Measurements from ENCODE around the gene RUNDC3A. TPM values are rescaled to one million over a fixed set of nuclear protein-coding genes. Genes with fewer than 3 reads are reported as not detected.

RUNDC3A gene
- total and polyA plus RNA-seq, 2 of the 8 experiments (the other 6 are each of a cell fraction or from before 2014, with no cell fraction given), result 6.4 to 13.8 TPM

DNA sequence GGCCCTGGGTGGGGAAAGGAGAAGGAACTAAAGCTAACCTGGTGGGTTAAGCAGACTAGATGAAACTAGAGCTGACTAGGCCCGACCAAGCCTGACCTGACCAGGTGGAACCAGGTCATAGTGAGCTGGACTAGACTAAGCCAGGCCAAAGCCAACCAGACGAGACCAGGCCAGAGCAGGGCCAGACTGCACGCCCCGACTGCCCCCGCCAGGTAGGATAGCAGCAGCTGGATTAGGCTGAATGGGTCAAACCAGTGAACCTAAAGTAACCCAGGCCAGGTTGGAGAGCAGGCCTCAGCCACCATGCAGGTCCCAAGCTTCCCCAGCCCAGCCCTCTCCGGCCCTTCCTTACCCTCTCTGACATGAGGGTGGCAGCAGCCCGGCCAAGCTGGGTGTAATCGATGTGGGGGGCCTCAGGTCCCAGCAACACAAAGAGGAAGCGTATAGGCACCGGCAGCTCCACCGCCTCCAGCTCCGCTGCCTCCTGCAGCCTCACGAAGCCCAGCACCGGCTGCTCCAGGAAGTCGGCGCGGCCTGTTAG is 49.5 kb upstream of the RUNDC3A start:
- no peak overlapping the region for H4K8ac ChIP-seq (ENCODE audit: extremely low read depth, insufficient read depth, low read length)
- 87% methylated on average over 17 of the region's 17 CpGs; no CpG with 5 or more reads in 1 of the 2 experiments for WGBS, 2 experiments (ENCODE audit: extremely low coverage in 1 of 2, insufficient coverage in 1 of 2, insufficient read length in 1 of 2, insufficient replicate concordance in 2 of 2, low coverage in 1 of 2, low lambda C conversion rate in 2 of 2, missing lambda C conversion rate in 1 of 2)
- H3K9ac ChIP-seq (replicated peaks in 1 of 4; ENCODE audit: extremely low read depth in 1 of 4, low read depth in 3 of 4, low read length in 3 of 4), result no peak overlapping the region
- no peak overlapping the region for H2BK20ac ChIP-seq (ENCODE audit: low read length)
- peaks cover 0 to 2% (median 0%) of the 10 kb centered on the region in 4 experiments; a peak in 1 of 7 replicates for H3K4me1 ChIP-seq (replicated peaks in 1 of 4; ENCODE audit: control insufficient read depth in 3 of 4, insufficient read depth in 4 of 4, low read length in 3 of 4)
- no peak overlapping the region for H3K56ac ChIP-seq (replicated peaks; ENCODE audit: insufficient read length, low read depth, low read length)
- peaks cover 4% of the 10 kb centered on the region; the same call in 1 of the 2 replicates for H3K23me2 ChIP-seq (ENCODE audit: low read depth, low read length)
- no peak overlapping the region for H3K4me2 ChIP-seq (ENCODE audit: insufficient read depth in 1 of 2, low read depth in 2 of 2, low read length in 2 of 2)
- H2BK12ac ChIP-seq (ENCODE audit: low read depth, low read length), result 0 out of 2 replicates have a peak overlapping the region, but pooled peaks have one; percentile 9
- H3K4me3 ChIP-seq (ENCODE audit: extremely low read depth in 1 of 4, insufficient read depth in 2 of 4, low read depth in 3 of 4, low read length in 4 of 4), result no peak overlapping the region
- H2AK5ac ChIP-seq (ENCODE audit: low read depth, low read length), result no peak overlapping the region
- peak overlapping the region; percentile 18; the same call in 1 of the 2 replicates for H2BK15ac ChIP-seq (ENCODE audit: low read length)
- H4K91ac ChIP-seq (replicated peaks; ENCODE audit: insufficient read length, low read length), result no peak overlapping the region
- H2BK5ac ChIP-seq (ENCODE audit: low read depth, low read length), result no peak overlapping the region; the same call in none of the 2 replicates
- no peak for TF ChIP-seq TEAD4 (IDR thresholded peaks at IDR 0.05; ENCODE audit: low read depth, low read length)
- no peak for TF ChIP-seq SP2 (IDR thresholded peaks at IDR 0.05; ENCODE audit: low read length)
- no peak for TF ChIP-seq BRCA1 (IDR thresholded peaks at IDR 0.05; ENCODE audit: low read depth, low read length)
- no peak for TF ChIP-seq CHD2 (IDR thresholded peaks at IDR 0.05; ENCODE audit: low read length)
- no peak for TF ChIP-seq SUZ12 (IDR thresholded peaks at IDR 0.05; ENCODE audit: low read length)
- TF ChIP-seq SIN3A (conservative IDR thresholded peaks at IDR 0.05 in 1 of 2, IDR thresholded peaks at IDR 0.05 in 1 of 2; ENCODE audit: low read depth in 1 of 2, low read length in 2 of 2), result no peak
- no peak for TF ChIP-seq TAF7 (optimal IDR thresholded peaks at IDR 0.05; ENCODE audit: borderline replicate concordance, low read depth, low read length)
- no peak for TF ChIP-seq EGR1 (IDR thresholded peaks at IDR 0.05; ENCODE audit: borderline replicate concordance, low read depth, low read length)
- TF ChIP-seq CHD1 (IDR thresholded peaks at IDR 0.05; ENCODE audit: low read depth, low read length), result no peak
- no peaks in the 10 kb centered on the region for H4K20me1 ChIP-seq (replicated peaks in 1 of 2; ENCODE audit: control insufficient read depth in 1 of 2, insufficient read depth in 2 of 2, low read length in 2 of 2)
- no peak overlapping the region for H3K14ac ChIP-seq (ENCODE audit: insufficient read length)
- H3K23ac ChIP-seq (ENCODE audit: insufficient read length), result no peak overlapping the region
- H4K5ac ChIP-seq (ENCODE audit: insufficient read length, low read depth, low read length), result no peak overlapping the region
- no peak overlapping the region for H3K27ac ChIP-seq (ENCODE audit: low read depth, low read length)
- H3K36me3 ChIP-seq (ENCODE audit: control insufficient read depth in 2 of 4, insufficient read depth in 4 of 4, low read length in 3 of 4), result no peaks in the 10 kb centered on the region
- no peaks in the 10 kb centered on the region for H3K79me2 ChIP-seq (ENCODE audit: control insufficient read depth in 1 of 2, insufficient read depth in 2 of 2, low read length in 2 of 2)
- H2BK120ac ChIP-seq (replicated peaks; ENCODE audit: low read depth, low read length), result no peak overlapping the region
- DNase-seq (ENCODE audit: low read depth in 1 of 2, low spot score in 2 of 2) (no peak), FAIRE-seq (no peak)
- ChIA-PET POLR2A (ENCODE audit: partially characterized antibody) (interaction anchor here (1.2 to 1.7 kb wide), 2 partner anchors 12 to 56 kb away, joined by 5 to 6 read pairs; no protein-coding TSS in a partner anchor), CTCF (ENCODE audit: partially characterized antibody) (interaction anchor here (0.5 to 1.9 kb wide), 16 partner anchors 12 to 1375 kb away, joined by 3 to 5 read pairs (median 3); no protein-coding TSS in a partner anchor)
- no peaks in the 10 kb centered on the region for H3K9me3 ChIP-seq (ENCODE audit: insufficient read depth in 2 of 2, low read depth in 1 of 2, low read length in 1 of 2)
- no peak overlapping the region for H3K18ac ChIP-seq (ENCODE audit: extremely low read depth, low read length)
- H3K27me3 ChIP-seq (replicated peaks in 1 of 4; ENCODE audit: control insufficient read depth in 3 of 4, extremely low read depth in 1 of 4, insufficient read depth in 3 of 4, low read length in 3 of 4), result no peaks in the 10 kb centered on the region
- H3K4ac ChIP-seq (replicated peaks; ENCODE audit: insufficient read length, low read depth, low read length), result no peak overlapping the region
- no peaks in the 10 kb centered on the region for H3K79me1 ChIP-seq (ENCODE audit: low read depth, low read length)
- H2AFZ ChIP-seq (ENCODE audit: low read length), result no peak overlapping the region
